GM19099 (cell line): ENCODE results near the gene ITPA.
A peak's percentile ranks its signal among the peaks of the same experiment; 100 is the strongest.

Experiments
- POLR2A ChIP-seq: IDR thresholded peaks from 3 replicates; pipeline ENCODE4 v1.6.1; 2011; ENCODE audit warnings: low read depth; ENCODE audit not compliant: insufficient read length; ENCODE audit errors: extremely low read depth

The ITPA gene

DNA sequence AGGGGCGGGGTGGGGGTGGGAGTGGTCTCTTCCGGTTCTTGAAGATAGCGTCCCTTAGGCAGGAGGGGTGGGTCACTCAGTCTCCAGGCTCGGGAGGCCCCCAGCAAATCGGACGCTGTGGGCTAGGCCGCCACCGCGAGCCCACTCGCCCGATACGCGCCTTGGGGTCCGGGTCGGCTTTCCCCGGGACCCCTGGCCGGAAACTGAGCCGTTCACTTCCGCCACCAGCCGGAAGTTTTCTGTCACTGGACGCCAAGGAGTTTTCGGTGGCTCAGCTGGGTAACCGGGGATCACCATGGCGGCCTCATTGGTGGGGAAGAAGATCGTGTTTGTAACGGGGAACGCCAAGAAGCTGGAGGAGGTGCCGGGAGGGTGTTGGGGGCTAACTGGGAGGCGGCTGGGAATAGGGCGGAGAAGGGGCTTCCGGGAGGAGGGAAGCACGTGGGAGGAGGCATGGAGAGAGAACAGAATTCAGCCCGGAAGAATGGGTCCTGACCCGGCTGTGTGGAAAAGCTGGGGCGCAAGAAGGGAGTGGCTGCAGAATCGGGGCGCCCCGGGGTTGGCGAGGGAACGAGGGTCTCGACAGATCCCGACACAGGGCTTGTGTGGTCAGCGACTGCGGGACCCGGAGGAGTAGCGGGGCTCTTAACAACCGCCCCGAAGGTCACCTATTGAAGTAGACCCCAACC lies at the start of gene ITPA:
ITPA (plus strand) TSS at position 242 of the 689 bp plus-strand sequence; CDS start at position 296, 54 bp downstream.
- peak; percentile 69 for TF ChIP-seq POLR2A

DNA sequence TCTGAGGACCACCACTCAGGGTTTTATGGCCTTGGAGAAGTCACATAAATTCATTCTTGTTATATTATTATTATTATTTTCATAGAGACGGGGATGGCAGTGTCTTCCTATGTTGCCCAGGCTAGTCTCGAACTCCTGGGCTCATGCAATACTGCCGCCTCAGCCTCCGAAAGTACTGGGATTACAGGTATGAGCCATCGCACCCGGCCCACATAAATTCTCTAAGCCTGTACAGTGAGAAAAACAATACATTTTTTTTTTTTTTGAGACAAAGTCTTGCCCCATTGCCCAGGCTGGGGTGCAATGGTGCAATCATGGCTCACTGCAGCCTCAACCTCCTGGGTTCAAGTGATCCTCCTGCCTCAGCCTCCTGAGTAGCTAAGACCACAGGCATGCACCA lies 48.9 kb upstream of the ITPA start:
- TF ChIP-seq POLR2A, result no peak

DNA sequence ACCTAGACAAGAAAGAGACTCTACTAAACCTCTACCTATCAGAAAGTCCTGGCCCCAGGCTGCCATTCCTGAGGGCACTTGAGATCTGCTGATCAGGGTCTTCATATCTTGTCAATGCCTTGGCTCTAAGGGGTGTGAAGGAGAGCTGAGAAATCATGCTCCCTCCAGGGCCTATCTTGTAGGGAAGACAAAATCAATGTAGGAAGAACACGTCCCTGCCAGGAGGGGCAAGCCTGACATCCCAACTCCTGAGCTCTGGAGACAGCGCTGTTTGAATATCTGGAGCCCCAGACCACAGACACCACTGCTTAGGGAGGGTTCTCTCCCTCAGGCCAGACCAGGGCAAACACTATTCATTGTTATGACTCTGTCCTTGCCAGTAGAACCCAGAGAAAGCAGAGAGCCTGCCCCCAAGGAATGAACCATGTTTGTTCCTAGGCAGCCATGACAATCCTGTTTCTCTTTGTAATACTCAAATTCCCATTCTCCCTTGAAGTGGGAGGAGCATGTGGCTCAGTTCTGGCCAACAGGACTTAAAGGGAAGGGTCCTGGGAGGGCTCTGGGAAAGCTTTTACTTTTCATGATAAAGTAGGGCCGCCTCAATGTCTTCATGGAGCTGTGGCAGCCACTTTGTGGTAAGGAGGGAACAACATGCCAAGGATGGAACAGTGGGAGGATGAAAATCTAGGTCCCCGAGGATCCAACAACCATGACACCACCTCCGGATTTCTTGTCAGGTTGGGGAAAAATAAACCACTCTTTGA lies 47.8 kb upstream of the ITPA start:
- TF ChIP-seq POLR2A, result no peak

DNA sequence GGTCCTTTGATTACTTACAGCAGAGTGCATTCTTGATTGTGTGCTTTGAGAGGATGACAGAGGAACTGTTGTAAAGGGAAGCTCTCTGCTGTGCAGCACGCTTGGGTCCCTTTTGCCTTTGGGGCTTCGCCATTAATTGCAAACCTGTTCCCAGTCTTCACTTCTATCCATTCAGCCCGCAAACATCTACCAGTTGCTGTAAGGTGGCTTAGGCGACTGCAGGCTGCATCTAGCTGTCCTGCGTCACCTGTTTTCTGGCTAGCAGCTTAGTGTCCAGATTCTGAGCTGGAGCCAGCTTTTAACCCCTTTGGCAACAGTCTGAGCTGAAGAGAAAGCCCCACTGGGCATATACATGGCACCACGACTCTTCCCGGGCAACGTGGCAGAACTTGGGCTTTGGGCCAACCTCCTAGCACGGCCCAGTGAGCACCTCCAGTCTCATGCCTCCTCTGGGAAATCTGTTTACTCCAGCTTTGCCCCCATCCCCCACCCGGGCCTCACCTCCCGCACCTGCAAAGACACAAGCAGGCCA lies 47.2 kb upstream of the ITPA start:
- TF ChIP-seq POLR2A, result no peak

DNA sequence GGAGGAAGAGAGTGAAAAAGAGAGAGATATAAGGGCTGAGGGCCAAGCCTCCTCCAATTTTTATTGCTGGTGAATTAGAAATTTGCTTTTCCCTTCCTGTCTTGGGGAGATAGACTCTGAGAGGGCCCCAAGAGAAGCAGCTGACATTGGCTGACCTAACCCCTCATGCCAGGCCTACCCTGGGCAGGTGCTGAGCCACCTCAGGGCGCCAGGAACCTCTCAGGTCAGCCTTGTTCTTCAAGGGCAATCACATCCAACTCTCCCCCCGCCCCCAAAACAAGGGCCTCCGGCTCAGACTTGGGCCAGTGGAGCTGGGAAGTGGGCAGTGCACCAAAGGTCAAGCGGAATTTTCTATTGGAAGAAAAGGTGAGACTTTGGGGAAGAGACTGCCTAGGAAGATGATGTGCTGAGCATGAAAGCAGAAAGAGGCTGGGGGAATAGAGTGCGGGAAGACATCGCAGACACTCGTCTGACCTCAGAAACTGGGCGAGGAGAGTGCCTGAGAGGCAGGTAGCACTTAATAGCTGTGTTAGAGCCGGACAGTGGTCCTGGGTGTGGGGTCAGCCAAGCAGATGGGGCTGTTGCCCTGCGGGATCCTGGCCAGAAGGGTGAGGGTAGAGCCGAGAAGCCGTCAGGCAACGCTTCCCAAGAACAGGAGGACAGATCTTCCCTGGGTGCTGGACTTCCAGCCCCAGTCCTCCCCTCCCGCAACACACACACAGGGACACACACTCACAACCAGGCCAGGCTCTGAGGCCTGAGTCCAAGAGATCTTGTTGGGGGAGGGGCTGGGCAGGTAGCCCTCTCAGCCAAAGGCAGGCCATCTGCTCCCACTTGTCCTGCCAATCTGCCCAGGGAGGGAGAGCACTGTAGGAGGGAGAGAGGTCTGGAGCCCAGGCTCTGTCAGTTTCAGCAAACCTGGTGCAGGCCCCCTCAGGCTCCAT lies 45.9 kb upstream of the ITPA start:
- no peak for TF ChIP-seq POLR2A

DNA sequence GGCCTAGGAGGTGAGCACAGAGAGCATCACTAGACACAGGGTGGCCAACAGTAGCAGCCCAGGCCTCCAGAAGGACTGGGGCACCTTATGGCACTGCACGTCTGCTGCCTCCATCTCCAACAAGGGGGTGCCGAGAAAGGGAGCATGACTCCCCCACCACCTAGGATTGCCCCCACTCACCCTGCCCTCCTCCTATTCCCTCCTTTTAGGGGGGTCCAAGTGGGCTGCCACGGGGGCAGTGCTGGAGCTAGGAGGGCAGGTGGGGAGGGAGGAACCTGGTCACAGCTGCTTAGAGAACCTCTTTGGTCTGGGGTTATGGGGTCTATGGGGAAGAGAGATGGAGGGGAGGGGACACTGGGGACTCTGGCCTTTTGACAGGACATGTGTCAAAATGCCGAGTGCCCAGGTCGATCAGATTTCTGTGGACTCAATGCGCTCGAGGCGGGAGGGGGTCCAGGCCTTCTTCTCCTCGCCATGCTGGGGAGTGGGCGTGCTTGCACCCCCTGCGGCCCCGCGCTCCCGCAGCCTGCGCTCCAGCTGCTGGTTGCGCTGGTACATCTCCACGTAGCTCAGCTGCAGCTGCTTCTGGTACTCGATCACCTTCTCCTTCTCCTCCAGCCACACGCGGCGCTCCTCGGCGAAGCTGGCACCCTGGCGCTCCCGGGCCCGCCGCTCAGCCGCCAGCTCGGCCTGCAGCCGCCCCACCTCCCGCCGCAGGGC lies 45.1 kb upstream of the ITPA start:
- TF ChIP-seq POLR2A, result no peak

DNA sequence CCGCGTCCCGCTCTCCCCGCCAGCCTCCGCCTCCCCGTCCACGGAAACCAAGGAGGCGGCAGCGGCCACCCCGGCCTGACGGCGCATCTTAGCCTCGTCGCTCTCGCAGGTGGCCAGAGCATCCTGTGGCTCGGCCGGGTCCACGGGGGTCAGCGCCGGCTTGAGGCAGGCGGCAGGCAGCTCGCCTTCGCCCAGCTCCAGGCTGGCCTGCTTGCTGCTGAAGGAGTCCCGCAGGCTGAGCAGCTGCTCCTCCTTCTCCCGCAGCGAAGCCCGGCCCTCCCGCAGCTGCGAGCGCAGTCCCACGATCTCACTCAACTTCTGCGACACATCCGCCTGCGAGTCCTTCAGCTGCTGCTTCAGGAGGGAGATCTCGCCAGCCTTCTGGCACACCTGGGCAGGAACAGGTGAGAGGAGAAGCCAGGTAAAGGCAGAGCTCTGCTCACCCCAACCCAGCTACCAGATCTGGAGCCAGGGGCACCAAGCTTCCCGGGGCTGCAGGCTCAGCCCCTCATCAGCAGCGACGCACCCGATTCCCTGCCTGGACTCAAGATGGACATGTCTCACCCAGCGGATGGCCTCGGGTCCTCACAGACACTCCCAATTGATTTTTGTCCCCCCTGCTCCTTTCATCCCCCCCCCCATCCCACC lies 44.4 kb upstream of the ITPA start:
- no peak for TF ChIP-seq POLR2A

DNA sequence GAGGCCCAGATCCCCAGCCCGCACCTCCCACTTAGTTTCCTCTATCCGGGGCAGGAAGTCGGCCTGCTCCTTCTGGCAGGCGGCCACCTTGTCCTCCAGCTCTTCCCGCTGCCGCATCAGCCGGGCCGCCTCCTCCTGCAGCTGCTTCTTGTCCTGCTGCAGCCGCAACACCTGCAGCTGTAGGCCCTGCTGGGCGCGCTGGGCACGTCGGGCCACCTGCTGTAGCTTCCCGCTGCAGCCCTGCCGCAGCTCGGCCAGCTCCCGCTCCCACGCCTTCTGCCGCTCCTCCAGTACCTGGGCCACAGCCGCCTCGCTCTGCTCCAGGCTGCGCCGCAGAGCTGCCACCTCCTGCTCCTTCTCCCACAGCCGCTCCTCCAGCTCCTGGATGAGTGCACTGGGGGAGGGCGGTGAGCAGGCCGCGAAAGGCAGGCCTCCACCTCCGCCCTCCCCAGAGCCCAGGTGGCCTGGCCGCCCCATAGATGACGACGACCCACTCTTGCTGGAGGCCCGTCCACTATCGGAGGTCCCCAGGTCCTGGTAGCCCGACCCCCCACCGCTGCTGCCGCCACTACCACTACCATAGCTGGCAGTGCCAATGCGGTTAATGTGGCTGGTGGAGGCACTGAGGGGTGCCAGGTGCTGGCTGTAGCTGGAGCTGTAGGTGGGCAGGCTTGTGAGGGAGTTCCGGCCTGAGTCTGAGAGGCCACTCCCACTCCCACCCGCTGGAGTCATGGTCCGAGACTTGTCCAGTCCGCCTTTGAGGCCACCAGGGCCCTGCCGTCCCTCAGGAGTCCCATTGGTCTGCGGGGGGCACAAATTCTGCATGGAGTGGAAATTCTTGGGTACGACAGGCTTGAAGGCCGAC lies 43.6 kb upstream of the ITPA start:
- TF ChIP-seq POLR2A, result no peak

DNA sequence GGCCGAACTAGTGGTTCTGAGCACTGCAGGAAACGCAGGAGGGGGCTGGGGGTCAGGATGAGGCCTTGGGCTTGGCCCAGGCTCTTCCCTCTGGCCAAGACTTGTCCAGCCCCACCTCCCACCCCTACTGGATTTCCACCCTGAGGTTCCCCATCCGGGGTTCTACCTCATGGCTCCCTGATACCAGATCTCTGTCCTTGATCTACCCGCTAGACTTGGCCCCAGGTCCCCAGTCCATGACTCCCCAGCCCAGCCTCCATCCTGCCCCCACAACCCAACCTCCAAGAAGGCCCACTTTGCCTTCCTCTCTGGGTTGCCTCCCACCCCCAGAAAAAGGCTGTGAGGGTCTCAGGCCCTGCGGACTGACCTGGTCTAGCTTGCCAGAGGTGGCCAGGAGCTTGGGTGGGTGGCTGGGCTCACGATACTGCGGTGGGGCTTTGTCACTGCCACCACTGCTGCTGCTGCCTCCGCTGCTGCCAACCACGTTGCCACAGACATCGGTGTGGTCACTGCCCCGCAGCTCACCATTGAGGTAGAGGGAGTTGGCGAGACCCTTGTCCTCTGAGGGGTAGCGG lies 42.9 kb upstream of the ITPA start:
- TF ChIP-seq POLR2A, result no peak

DNA sequence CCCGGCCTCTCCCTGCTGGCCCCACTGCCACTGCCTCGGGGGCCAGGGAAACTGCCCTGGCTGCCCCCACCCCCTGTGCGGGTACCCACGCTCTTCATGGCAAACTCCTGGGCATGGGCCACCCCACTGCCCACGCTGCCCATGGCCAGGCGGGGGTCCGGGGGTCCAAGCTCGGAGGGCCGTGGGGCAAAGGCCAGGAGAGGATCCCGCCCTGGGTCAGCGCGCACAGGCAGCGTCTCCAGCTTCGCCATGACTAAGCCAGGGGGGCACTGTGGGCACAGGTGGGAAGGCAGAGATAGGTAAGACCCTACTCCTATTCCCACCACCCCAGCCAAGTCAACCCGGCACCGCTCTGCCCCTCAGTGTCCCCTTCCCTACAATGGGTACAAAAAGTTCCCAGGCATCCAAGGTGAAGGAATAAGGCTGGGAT lies 42.4 kb upstream of the ITPA start:
- TF ChIP-seq POLR2A, result no peak

DNA sequence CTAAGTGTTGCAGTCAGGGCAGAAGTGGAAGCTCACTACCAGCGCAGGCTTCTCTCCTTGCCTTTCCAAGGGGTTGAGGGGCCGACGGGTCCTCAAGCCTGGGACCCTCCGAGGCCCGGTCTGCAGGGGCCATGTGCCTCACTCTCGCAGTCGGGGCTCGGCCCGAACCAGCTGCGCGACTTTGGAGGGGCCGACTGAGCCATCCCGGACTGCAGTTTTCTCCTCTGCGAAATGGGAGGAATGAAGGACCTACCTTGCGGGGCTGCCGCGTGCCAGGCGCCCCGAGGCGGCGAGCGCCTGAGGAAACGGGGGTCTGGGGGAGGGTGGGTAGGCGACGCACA lies 41.6 kb upstream of the ITPA start:
- TF ChIP-seq POLR2A, result no peak

DNA sequence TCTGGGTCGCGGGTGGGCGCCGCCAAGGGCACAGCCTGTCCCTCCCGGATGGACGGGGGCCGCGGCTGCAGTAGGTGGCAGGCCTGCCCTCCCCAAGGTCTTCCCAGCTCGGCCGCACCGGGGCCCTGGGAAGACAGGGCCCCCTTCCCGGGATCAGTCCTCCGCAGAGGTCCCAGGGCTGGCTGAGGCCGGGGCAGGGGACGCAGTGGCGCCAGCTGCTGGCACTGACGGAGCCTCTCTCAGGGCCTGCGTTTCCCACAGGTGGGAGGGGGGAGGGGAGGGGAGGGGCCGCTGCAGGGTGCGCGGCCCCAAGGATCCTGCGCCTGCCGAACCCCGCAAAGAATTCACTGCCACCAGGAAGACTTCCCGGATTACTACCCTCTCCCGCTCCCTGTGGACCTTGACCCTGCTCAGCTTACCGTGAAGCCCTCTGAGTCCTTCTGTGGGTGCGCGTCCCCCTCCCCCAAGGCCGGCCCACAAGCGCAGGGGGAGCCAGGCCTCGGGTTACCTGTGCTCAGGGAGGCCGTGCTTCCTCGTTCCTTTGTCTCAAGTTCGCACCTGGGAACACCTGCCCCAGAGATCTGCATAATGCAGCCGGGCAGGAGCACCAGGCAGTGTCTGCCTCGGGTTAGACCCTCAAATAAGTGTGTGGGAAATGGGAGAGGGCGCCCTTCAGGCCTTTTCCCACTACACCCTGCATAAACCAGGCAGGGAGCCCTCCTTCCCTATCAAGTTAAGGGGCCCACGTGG lies 41.0 kb upstream of the ITPA start:
- TF ChIP-seq POLR2A, result no peak

DNA sequence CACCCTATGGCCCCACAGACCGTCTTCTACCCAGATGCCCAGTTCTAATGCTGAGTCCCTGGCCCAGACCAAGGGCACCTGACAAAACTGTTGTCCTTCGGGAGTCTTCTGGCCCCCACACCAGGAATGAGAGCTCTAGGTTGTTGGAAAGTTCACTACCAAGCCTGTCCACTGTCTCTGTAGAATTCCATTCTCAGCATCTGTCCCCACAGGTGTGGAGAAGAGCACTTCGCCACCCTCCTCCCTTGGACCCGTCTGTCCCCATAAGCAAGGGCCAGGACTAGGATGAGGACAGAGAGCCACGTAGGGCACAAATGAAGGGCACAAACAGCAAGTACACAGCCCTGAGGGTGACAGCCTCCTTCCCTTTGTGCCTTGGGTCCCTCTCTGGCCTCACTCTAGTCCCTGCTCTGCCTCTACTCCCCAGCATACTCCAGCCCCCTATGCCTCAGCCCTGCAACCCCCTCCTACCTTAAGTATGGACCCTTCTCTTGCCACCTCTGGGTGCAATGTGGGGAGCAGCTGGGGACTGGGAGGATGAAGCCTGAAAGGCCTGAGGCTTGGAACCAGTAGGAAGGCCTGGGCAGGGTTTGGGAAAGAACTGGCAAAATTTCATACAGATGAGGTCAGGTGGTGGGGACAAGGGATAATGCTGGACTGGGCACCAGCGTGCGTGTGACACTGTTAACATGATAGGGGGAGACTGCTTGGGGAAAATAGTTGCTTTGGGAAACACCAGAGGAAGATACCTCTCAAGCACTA lies 40.3 kb upstream of the ITPA start:
- no peak for TF ChIP-seq POLR2A
